Naive thymus-derived CD8-positive, alpha-beta T cell (primary cell): Measurements from ENCODE around the gene PRAME. TPM values are rescaled to one million over a fixed set of nuclear protein-coding genes. Genes with fewer than 3 reads are reported as not detected.

ENCODE experiments used
- ATAC-seq, 2 donors: fragments of 150-1000 bp; cut with Tn5 transposase in 1 of 2; sonication (Bioruptor Pico), chemical (Tn5 transposase) in 1 of 2; 1 replicate in 1 of 2; 2 replicates in 1 of 2; pipeline ENCODE4 v1.10.0; 2021; ENCODE audit warnings: mild to moderate bottlenecking in 2 of 2, moderate library complexity in 2 of 2
- POLR2A ChIA-PET: fragments of 350-600 bp; sonication (Branson Sonifier 250); formaldehyde crosslinking; loops from one replicate; lab custom pipeline; 2021; ENCODE audit warnings: antibody characterized with exemption; lab: Charles Lee
- DNase-seq, 10 donors: peaks; one replicate each; pipeline versions ENCODE4 v3.0.0 to v3.0.0-alpha.2; 2020 to 2022
- H3K27ac Mint-ChIP-seq, 10 donors: one replicate each; pipeline ENCODE4 v1.8.0; 2020 to 2022; ENCODE audit warnings: mild to moderate bottlenecking in 10 of 10, mixed read lengths in 10 of 10, moderate library complexity in 4 of 10, inconsistent platforms in 1 of 10
- H3K27me3 Mint-ChIP-seq, 5 donors: one replicate each; pipeline ENCODE4 v1.8.0; 2021 to 2022; ENCODE audit warnings: mixed read lengths in 5 of 5
- H3K36me3 Mint-ChIP-seq, 3 donors: one replicate each; pipeline ENCODE4 v1.8.0; 2020 to 2022; ENCODE audit warnings: mixed read lengths in 3 of 3, mild to moderate bottlenecking in 2 of 3, inconsistent platforms in 1 of 3
- H3K4me1 Mint-ChIP-seq, 4 donors: one replicate each; pipeline ENCODE4 v1.8.0; 2021 to 2022; ENCODE audit warnings: mixed read lengths in 4 of 4
- H3K4me3 Mint-ChIP-seq, 10 donors: one replicate each; pipeline ENCODE4 v1.8.0; 2020 to 2022; ENCODE audit warnings: mild to moderate bottlenecking in 10 of 10, mixed read lengths in 10 of 10, moderate library complexity in 6 of 10, inconsistent platforms in 1 of 10
- H3K9me3 Mint-ChIP-seq, 9 donors: one replicate each; pipeline ENCODE4 v1.8.0; 2020 to 2022; ENCODE audit warnings: mixed read lengths in 9 of 9, mild to moderate bottlenecking in 3 of 9, inconsistent platforms in 1 of 9, moderate library complexity in 1 of 9
- polyA plus RNA-seq, 3 donors: library from polyadenylated mRNA; unstranded; fragments of 300-500 nt; fragmentation: Illumina TruSeq; gene quantifications; one replicate each; pipeline ENCODE4 v1.2.3, GENCODE V29; 2021
- total RNA-seq, 8 experiments: library from RNA in 2 of 8; stranded (reverse) in 2 of 8; gene quantifications; one replicate each; pipeline ENCODE4 v1.2.3 and lab custom pipeline; 2021 to 2026

PRAME gene
- total and polyA plus RNA-seq, 5 experiments from 2014 or later, result not detected

DNA sequence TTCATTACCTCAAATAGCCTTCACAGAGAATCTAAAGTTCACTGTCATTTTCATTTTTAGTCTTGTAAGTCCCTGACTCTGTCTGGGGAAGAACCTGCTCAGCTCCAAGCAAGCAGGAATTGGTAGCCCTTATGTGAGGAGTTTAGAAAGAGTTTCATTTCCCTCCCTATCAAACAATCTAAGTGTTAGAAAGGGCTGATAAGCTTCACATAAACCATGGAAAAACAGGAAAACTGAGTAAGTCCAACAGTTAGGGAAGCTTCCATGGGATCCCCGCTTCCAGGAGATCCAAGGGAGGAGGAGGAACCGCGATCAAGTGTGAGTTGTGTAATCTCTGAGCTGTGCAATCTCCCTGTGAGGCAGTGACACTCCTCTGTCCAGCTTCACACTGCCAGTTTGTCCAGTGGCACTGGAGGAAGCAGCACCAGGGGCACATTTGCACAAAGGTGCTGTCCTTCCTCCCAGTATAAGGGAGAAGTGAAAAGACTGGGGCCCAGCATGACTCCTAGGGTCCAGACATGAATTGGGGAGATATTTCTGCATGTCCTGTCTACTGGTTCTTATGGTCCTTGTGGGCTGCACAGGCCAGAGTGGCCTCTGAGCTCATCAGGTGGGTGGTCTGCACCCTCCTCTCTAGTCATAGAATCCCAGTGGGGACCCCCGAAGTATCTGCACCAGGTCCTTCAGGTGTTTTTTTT is 4.3 kb downstream of the PRAME start:
- no peak for ATAC-seq
- H3K4me3 Mint-ChIP-seq, result no peak overlapping the region
- POLR2A ChIA-PET, result no interaction called here
- peaks cover 0 to 2% (median 0%) of the 10 kb centered on the region in 5 donors for H3K27me3 Mint-ChIP-seq
- H3K36me3 Mint-ChIP-seq, result no peaks in the 10 kb centered on the region
- no peaks in the 10 kb centered on the region for H3K9me3 Mint-ChIP-seq
- H3K4me1 Mint-ChIP-seq, result peaks cover 3 to 7% (median 4%) of the 10 kb centered on the region in 4 donors
- peak overlapping the region in 1 of 10 donors; percentile 27 for H3K27ac Mint-ChIP-seq
- no peak for DNase-seq

DNA sequence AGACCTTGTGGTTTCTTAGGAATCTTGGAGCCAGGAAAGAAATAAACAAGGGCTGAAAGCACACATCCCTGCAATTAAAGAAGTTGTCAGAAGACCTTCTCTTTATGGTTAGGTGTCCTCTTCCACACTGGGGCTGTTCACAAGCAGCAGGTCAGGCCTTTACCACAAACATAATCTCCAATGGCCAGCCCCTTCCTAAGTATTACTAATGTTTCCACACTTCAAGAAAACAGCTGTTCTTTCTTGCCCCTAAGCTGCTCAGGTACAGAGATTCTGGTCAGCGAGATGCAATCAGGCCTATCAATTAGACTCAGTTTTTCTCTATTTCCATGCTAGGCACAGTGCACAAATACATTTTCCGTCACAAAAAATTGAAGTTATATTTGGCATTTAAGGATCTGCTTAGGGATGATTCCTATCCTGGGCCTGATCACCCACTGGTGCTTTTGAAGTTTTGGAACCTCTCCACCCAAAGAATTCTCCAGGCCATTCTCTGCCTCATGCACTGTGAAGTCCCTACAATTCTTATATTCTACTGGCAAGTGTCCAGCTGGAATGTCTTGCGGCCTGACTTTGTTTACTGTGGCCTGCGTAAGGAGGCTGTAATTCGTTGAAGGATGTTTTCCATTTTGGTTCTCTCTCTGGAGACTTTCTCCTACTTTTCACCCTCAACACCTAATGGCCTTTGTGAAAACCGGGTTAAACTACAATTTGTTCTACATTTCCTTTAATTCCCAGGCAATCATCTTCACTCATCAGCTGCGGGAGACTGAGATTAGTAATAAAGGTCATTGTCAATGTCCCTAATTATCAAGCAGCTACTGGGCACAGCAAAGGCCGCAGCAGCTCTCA is 5.1 kb downstream of the PRAME start:
- Mint-ChIP-seq H3K4me3 (no peak overlapping the region), H3K9me3 (no peaks in the 10 kb centered on the region), H3K27ac (peak overlapping the region in 1 of 10 donors; percentile 27), H3K36me3 (no peaks in the 10 kb centered on the region), H3K4me1 (peaks cover under 1 to 2% (median 1%) of the 10 kb centered on the region in 4 donors), H3K27me3 (peaks cover 0 to 2% (median 0%) of the 10 kb centered on the region in 5 donors)
- POLR2A ChIA-PET, result no interaction called here
- DNase-seq (no peak), ATAC-seq (no peak)

DNA sequence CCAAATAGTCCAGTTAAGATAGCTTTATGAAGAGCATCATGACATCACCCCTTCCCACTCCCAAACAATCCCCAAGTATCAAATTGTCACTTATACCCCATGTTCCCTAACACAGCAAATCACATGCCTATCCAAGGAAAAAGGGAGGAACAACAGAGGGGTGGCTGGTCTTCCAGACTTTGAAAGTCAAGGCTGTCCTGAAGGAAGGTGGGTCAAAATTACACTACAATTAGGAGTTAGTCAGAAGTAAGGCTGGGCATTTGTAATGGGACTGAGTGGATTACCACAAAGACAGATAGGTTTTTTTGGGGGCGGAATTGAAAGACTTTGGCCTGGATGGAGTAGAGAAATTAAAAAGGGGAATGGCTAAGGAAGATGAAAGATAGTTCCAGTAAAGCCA is 5.9 kb downstream of the PRAME start:
- POLR2A ChIA-PET, result no interaction called here
- no peak overlapping the region for H3K27ac Mint-ChIP-seq
- no peaks in the 10 kb centered on the region for H3K36me3 Mint-ChIP-seq
- no peak overlapping the region for H3K4me3 Mint-ChIP-seq
- H3K27me3 Mint-ChIP-seq, result peaks cover 0 to 2% (median 0%) of the 10 kb centered on the region in 5 donors
- ATAC-seq, result no peak
- no peak for DNase-seq
- no peaks in the 10 kb centered on the region for H3K9me3 Mint-ChIP-seq
- H3K4me1 Mint-ChIP-seq, result no peaks in the 10 kb centered on the region

DNA sequence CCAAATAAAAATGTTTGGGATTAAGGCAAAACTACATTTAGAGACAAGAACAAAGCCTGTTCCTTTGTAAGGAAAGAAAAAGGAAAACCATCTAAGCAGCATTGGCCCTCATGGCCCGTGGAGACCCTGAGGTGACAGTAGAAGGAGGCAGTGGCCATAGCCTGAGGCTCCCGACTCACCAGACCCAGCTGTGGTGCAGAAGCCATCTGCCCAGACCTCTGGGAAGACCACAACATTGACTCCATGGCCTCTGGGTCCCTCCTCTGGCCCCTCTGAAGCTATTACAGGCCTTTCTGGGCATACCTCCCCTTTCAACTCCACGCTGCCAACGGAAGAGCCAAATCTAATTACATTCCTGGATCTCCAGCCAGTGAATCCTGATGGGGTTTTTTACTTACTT is 6.4 kb downstream of the PRAME start:
- POLR2A ChIA-PET, result no interaction called here
- Mint-ChIP-seq H3K27ac (no peak overlapping the region), H3K36me3 (no peaks in the 10 kb centered on the region), H3K27me3 (peaks cover 0 to 2% (median 0%) of the 10 kb centered on the region in 5 donors), H3K9me3 (no peaks in the 10 kb centered on the region), H3K4me3 (no peak overlapping the region), H3K4me1 (peaks cover 0 to 4% (median 0%) of the 10 kb centered on the region in 4 donors)
- no peak for DNase-seq
- no peak for ATAC-seq

DNA sequence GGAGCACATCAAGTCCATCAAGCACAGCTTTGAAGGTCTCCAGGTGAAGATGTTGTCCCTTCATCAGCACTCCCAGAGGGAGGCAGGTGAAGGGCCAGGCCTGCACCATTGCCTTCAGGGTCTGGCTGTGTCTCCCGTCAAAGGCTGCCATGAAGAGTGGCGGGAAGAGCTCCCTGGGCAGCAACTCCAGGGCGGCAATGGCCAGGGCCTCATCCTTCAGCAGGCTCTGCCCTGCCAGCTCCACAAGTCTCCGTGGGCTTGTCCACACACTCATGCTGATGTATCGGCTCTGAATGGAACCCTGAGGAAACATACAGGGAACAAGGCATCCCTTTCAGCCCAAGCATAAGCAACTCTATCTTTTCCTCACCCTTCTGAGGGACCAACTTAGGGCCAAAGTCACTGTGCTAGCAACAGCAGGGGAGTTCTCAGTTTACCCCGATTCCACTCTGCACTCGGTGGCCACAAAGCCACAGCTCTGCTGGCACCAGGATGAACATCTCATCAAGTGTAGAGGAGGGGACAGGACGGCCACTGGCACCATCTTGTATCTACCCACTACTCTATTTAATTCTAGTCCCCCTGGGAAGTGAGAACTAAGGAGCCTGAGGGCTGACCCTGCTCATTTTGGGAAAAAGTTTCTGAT is 8.2 kb downstream of the PRAME start:
- DNase-seq (no peak), ATAC-seq (no peak)
- H3K27me3 Mint-ChIP-seq, result peaks cover 0 to 3% (median 0%) of the 10 kb centered on the region in 5 donors
- POLR2A ChIA-PET, result no interaction called here
- H3K9me3 Mint-ChIP-seq, result no peaks in the 10 kb centered on the region
- no peak overlapping the region for H3K4me3 Mint-ChIP-seq
- H3K4me1 Mint-ChIP-seq, result peaks cover 0 to 8% (median 0%) of the 10 kb centered on the region in 4 donors
- H3K36me3 Mint-ChIP-seq, result no peaks in the 10 kb centered on the region
- H3K27ac Mint-ChIP-seq, result no peak overlapping the region

DNA sequence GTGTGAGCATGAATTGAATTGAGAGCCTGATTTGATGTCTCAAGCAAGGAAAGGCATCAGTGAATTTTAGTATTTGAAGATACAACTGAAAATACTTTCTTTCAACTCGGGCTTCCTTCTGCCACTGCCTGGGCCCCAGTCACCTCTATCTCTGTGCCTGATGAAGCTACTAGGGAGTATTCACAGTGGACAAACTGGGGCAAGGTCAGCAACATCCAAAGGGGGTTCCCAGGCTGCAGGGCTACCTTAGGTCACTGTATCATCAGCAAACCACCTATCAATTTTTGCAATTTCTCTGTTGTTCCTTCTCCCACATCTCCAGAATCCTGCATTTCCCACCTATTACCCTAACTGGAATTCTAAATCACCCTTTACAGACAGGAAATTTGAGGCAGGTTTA is 10.2 kb downstream of the PRAME start:
- H3K4me1 Mint-ChIP-seq, result peaks cover 0 to 8% (median 0%) of the 10 kb centered on the region in 4 donors
- no peak overlapping the region for H3K4me3 Mint-ChIP-seq
- DNase-seq, result no peak
- no peak for ATAC-seq
- no peak overlapping the region for H3K27ac Mint-ChIP-seq
- peaks cover 0 to 3% (median 0%) of the 10 kb centered on the region in 5 donors for H3K27me3 Mint-ChIP-seq
- no peaks in the 10 kb centered on the region for H3K9me3 Mint-ChIP-seq
- POLR2A ChIA-PET, result no interaction called here
- no peaks in the 10 kb centered on the region for H3K36me3 Mint-ChIP-seq

DNA sequence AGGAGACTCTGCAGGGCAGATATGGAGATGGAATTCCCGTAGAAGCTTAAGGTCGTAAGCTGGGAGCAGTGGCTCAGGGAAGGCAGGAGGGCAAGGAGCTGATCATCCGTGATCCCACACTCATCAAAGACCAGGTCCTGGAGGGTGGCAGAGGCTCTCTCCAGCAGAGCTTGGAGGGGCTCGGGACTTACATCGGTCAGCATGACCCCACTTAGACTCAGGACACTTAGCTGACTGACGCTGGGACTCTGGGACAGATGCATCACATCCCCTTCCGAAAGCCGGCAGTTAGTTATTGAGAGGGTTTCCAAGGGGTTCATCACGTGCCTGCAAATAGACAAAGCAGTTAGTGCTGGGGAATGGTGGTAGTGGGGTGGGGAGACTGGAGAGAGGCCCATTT is 10.7 kb downstream of the PRAME start:
- no peak for ATAC-seq
- H3K27me3 Mint-ChIP-seq, result peaks cover 0 to 3% (median 0%) of the 10 kb centered on the region in 5 donors
- H3K4me3 Mint-ChIP-seq, result no peak overlapping the region
- peaks cover 0 to 8% (median 0%) of the 10 kb centered on the region in 4 donors for H3K4me1 Mint-ChIP-seq
- no peak for DNase-seq
- H3K36me3 Mint-ChIP-seq, result no peaks in the 10 kb centered on the region
- POLR2A ChIA-PET, result no interaction called here
- no peak overlapping the region for H3K27ac Mint-ChIP-seq
- H3K9me3 Mint-ChIP-seq, result no peaks in the 10 kb centered on the region

DNA sequence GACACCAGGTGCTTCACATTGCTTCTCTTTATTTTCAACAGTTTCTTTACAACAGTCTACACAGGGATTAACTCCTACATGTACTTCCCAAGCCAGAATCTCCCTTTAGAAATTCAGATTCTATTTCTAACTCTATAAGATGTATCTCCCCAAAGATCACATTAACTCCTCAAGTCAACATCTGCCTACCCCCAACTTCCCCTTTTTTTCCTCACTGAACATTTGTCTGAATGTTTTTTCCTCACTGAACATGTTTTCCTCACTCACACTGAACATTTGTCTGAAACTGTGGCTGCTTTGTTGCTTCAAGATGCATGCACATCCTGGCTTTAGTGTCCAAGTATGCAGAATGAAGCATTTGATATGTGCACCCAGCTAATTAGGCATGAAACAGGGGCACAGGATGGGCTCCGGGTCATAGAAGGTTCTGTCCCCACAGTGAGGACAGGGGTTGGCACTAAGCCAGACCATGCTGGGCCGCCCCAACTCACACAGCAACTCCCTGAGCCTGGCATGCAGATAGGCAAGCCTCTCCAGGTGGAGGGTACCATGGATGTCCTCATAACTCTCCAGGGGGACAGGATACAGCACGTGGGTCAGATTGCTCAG is 11.3 kb downstream of the PRAME start:
- no peaks in the 10 kb centered on the region for H3K36me3 Mint-ChIP-seq
- H3K27me3 Mint-ChIP-seq, result peaks cover 0 to 5% (median 0%) of the 10 kb centered on the region in 5 donors
- no peak overlapping the region for H3K27ac Mint-ChIP-seq
- POLR2A ChIA-PET, result no interaction called here
- H3K9me3 Mint-ChIP-seq, result no peaks in the 10 kb centered on the region
- peaks cover 0 to 8% (median 0%) of the 10 kb centered on the region in 4 donors for H3K4me1 Mint-ChIP-seq
- ATAC-seq (no peak), DNase-seq (no peak)
- H3K4me3 Mint-ChIP-seq, result no peak overlapping the region

DNA sequence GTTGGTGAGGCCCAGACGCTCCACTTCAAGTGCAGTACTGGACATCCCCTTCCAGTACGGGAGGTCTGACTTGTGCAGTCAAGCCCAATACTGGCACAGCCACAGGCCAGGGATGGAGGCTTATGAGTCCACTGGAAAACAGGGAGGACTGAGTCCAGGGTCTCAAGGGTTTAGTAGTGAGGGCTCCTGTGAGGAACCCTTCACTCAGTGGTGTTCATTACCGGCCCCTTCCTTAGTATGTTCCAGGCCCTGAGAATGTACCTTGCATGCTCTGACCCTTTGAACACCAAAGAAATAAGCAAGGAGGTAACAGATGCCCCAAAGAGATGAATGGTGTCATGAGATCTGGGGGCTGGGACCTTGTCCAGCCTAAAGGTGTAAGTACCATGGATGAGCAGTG is 11.8 kb downstream of the PRAME start:
- peaks cover 0 to 11% (median 3%) of the 10 kb centered on the region in 5 donors for H3K27me3 Mint-ChIP-seq
- H3K27ac Mint-ChIP-seq, result no peak overlapping the region
- H3K4me1 Mint-ChIP-seq, result peaks cover 0 to 8% (median 0%) of the 10 kb centered on the region in 4 donors
- H3K36me3 Mint-ChIP-seq, result no peaks in the 10 kb centered on the region
- POLR2A ChIA-PET, result no interaction called here
- no peak for ATAC-seq
- no peak for DNase-seq
- no peak overlapping the region for H3K4me3 Mint-ChIP-seq
- no peaks in the 10 kb centered on the region for H3K9me3 Mint-ChIP-seq

DNA sequence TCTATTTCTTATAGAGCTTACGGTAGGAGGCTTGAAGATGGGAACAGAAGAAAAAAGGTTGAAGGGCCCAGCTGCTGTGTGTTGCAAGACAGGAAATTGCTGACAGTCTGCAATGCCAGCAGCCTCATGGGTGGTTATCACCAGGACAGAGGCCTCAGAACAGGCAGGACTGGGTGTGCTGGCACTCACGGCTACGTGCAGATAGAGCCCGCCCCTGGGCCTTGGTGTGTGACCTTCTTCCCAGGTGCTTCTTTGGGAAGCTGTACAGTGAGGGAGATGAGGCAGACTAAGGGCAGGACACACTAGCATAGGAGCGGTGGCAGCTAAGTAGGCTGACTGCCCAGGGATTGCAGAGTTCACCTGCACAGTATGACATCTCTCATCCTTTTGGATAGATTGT is 12.6 kb downstream of the PRAME start:
- H3K27me3 Mint-ChIP-seq, result peaks cover 0 to 18% (median 4%) of the 10 kb centered on the region in 5 donors
- peaks cover 0 to 8% (median 0%) of the 10 kb centered on the region in 4 donors for H3K4me1 Mint-ChIP-seq
- ATAC-seq, result no peak
- no peak overlapping the region for H3K4me3 Mint-ChIP-seq
- H3K9me3 Mint-ChIP-seq, result no peaks in the 10 kb centered on the region
- POLR2A ChIA-PET, result no interaction called here
- no peaks in the 10 kb centered on the region for H3K36me3 Mint-ChIP-seq
- H3K27ac Mint-ChIP-seq, result no peak overlapping the region
- DNase-seq, result no peak

DNA sequence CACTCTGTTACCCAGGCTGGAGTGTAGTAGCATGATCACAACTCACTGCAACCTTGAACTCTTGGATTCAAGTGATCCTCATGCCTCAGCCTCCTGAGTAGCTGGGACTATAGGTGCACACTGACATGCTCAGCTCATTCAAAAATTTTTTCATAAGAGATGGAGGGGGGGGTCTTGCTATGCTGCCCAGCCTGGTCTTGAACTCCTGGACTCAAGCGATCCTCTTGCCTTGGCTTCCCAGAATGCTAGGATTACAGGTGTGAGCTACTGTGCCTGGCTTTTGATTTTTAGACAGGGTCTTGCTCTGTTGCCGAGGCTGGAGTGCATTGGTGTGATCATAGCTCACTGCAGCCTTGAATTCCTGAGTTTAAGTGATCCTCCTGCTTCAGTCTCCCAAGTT is 14.0 kb downstream of the PRAME start:
- H3K4me1 Mint-ChIP-seq, result peaks cover 0 to 8% (median 0%) of the 10 kb centered on the region in 4 donors
- no peak overlapping the region for H3K4me3 Mint-ChIP-seq
- H3K9me3 Mint-ChIP-seq, result no peaks in the 10 kb centered on the region
- DNase-seq (no peak), ATAC-seq (no peak)
- peaks cover 1 to 24% (median 7%) of the 10 kb centered on the region in 5 donors for H3K27me3 Mint-ChIP-seq
- no peaks in the 10 kb centered on the region for H3K36me3 Mint-ChIP-seq
- H3K27ac Mint-ChIP-seq, result no peak overlapping the region
- POLR2A ChIA-PET, result no interaction called here

DNA sequence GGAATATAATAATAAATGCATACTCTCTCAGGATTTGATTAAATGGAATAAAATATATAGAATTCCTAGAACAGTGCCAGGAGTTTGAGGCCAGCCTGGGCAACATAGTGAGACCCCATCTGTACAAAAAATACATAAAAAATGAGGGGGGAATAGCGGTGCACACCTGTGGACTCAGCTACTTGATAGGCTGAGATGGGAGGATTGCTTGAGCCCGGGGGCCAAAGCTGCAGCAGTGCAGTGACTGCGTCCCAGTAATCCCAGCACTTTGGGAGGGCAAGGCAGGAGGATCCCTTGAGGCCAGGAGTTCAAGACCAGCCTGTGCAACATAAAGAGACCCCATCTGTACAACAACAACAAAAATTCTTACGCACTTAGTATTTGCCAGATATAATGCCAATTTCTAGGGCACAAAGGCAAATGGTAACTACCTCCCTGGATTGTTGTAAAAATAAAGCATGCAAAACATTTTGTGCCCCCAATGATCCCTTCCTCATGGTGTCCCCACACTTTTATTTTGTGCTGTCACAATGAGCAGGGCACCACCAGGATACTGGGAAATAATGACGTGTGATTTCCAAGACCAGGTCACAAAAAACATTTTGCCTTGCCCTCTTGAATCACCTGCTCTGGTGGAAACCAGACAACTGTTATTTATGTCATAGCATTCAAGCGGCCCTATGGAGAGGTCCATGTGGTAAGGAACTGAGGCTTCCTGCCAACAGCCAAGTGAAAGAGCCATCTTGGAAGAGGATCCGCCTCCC is 20.7 kb downstream of the PRAME start:
- ATAC-seq, result no peak
- POLR2A ChIA-PET, result no interaction called here
- H3K9me3 Mint-ChIP-seq, result no peaks in the 10 kb centered on the region

More for the DNA sequence above, 20.7 kb downstream of the PRAME start:
- Mint-ChIP-seq H3K36me3 (no peaks in the 10 kb centered on the region), H3K27me3 (peaks cover 2 to 24% (median 12%) of the 10 kb centered on the region in 5 donors), H3K4me1 (no peaks in the 10 kb centered on the region), H3K4me3 (no peak overlapping the region), H3K27ac (peak overlapping the region in 1 of 10 donors; percentile 51)
- no peak for DNase-seq
